H9 (cell line): Measurements from ENCODE around the gene TCF7L2. TPM values are rescaled to one million over a fixed set of nuclear protein-coding genes. Genes with fewer than 3 reads are reported as not detected.

ENCODE experiments used
- DNase-seq: peaks from one replicate; pipeline ENCODE4 v3.0.0-alpha.2; 2017
- H2AFZ ChIP-seq: one replicate; pipeline ENCODE4 v1.6.1; 2013; ENCODE audit warnings: mild to moderate bottlenecking, low read length, control low read depth, moderate library complexity
- H2AK5ac ChIP-seq: 2 replicates; pipeline ENCODE4 v1.6.1; 2013; ENCODE audit warnings: low read length, control low read depth, mixed read lengths; ENCODE audit not compliant: insufficient read length
- H2BK120ac ChIP-seq: one replicate; pipeline ENCODE4 v1.6.1; 2013; ENCODE audit warnings: low read depth, mild to moderate bottlenecking, low read length, control low read depth, inconsistent platforms; ENCODE audit not compliant: poor library complexity, severe bottlenecking
- H2BK12ac ChIP-seq: 2 replicates; pipeline ENCODE4 v1.6.1; 2013; ENCODE audit warnings: low read length, control low read depth, mixed read lengths, low read depth; ENCODE audit not compliant: insufficient read length
- H2BK15ac ChIP-seq: 2 replicates; pipeline ENCODE4 v1.6.1; 2013; ENCODE audit warnings: low read depth, low read length, control low read depth
- H2BK20ac ChIP-seq: one replicate; pipeline ENCODE4 v1.6.1; 2013; ENCODE audit warnings: low read depth, mild to moderate bottlenecking, low read length, control low read depth, inconsistent platforms; ENCODE audit not compliant: poor library complexity, severe bottlenecking
- H2BK5ac ChIP-seq: 2 replicates; pipeline ENCODE4 v1.6.1; 2013; ENCODE audit warnings: low read length, control low read depth, mixed read lengths; ENCODE audit not compliant: insufficient read length
- H3K14ac ChIP-seq: 2 replicates; pipeline ENCODE4 v1.6.1; 2013; ENCODE audit warnings: low read length, control low read depth; ENCODE audit not compliant: insufficient read depth
- H3K18ac ChIP-seq: 2 replicates; pipeline ENCODE4 v1.6.1; 2013; ENCODE audit warnings: low read depth, mild to moderate bottlenecking, mixed read lengths, low read length, control low read depth; ENCODE audit not compliant: insufficient read length
- H3K23ac ChIP-seq: 2 replicates; pipeline ENCODE4 v1.6.1; 2013; ENCODE audit warnings: low read length, control low read depth, mixed read lengths, low read depth; ENCODE audit not compliant: insufficient read length
- H3K23me2 ChIP-seq: 2 replicates; pipeline ENCODE4 v1.6.1; 2013; ENCODE audit warnings: low read depth, mild to moderate bottlenecking, mixed read lengths, low read length, control low read depth; ENCODE audit not compliant: insufficient read length, poor library complexity, severe bottlenecking
- H3K27ac ChIP-seq: 2 replicates; pipeline ENCODE4 v1.5.1; 2013; ENCODE audit warnings: low read length, control low read depth, mixed read lengths, low read depth; ENCODE audit not compliant: insufficient read length
- H3K27me3 ChIP-seq: 2 replicates; pipeline ENCODE4 v1.6.1; 2013; ENCODE audit warnings: low read length, control low read depth, inconsistent platforms; ENCODE audit not compliant: insufficient read depth
- H3K4ac ChIP-seq: 2 replicates; pipeline ENCODE4 v1.6.1; 2013; ENCODE audit warnings: low read depth, mild to moderate bottlenecking, control low read depth, inconsistent platforms, low read length, moderate library complexity
- H3K4me1 ChIP-seq: 2 replicates; pipeline ENCODE4 v1.6.1; 2013; ENCODE audit warnings: low read length, control low read depth, inconsistent platforms; ENCODE audit not compliant: insufficient read depth
- H3K4me2 ChIP-seq: 2 replicates; pipeline ENCODE4 v1.6.1; 2013; ENCODE audit warnings: low read length, control low read depth, mixed read lengths; ENCODE audit not compliant: insufficient read length, insufficient read depth
- H3K56ac ChIP-seq: 2 replicates; pipeline ENCODE4 v1.6.1; 2013; ENCODE audit warnings: low read depth, mild to moderate bottlenecking, mixed read lengths, low read length, control low read depth; ENCODE audit not compliant: insufficient read length
- H3K79me1 ChIP-seq: 2 replicates; pipeline ENCODE4 v1.6.1; 2013; ENCODE audit warnings: low read depth, mild to moderate bottlenecking, moderate library complexity, low read length, control low read depth, inconsistent platforms; ENCODE audit not compliant: insufficient read depth, poor library complexity, severe bottlenecking
- H3K79me2 ChIP-seq: 2 replicates; pipeline ENCODE4 v1.6.1; 2013; ENCODE audit warnings: low read length, control low read depth, inconsistent platforms; ENCODE audit not compliant: insufficient read depth
- H3K9ac ChIP-seq: 2 replicates; pipeline ENCODE4 v1.6.1; 2013; ENCODE audit warnings: low read length, control low read depth, mixed read lengths; ENCODE audit not compliant: insufficient read length; ENCODE audit errors: extremely low read depth
- H3K9me3 ChIP-seq: one replicate; pipeline ENCODE4 v1.6.1; 2013; ENCODE audit warnings: low read depth, low read length, inconsistent platforms; ENCODE audit not compliant: control insufficient read depth
- H3T11ph ChIP-seq: one replicate; pipeline ENCODE4 v1.6.1; 2013; ENCODE audit warnings: mild to moderate bottlenecking, low read length, control low read depth, inconsistent platforms
- H4K20me1 ChIP-seq: one replicate; pipeline ENCODE4 v1.6.1; 2013; ENCODE audit not compliant: control insufficient read depth, insufficient read length, insufficient read depth
- H4K5ac ChIP-seq: 2 replicates; pipeline ENCODE4 v1.6.1; 2013; ENCODE audit warnings: low read depth, mild to moderate bottlenecking, mixed read lengths, low read length, control low read depth; ENCODE audit not compliant: insufficient read length
- H4K8ac ChIP-seq: replicated peaks from 2 replicates; pipeline ENCODE4 v1.6.1; 2013; ENCODE audit warnings: low read length, control low read depth, mixed read lengths, low read depth; ENCODE audit not compliant: insufficient read length
- H4K91ac ChIP-seq: 2 replicates; pipeline ENCODE4 v1.6.1; 2013; ENCODE audit warnings: low read depth, mild to moderate bottlenecking, moderate library complexity, mixed read lengths, low read length, control low read depth; ENCODE audit not compliant: insufficient read length
- H3K27ac Mint-ChIP-seq, 3 experiments: 2 replicates in 2 of 3; 3 replicates in 1 of 3; pipeline ENCODE4 v1.8.0; 2020 to 2021; ENCODE audit warnings: mixed read lengths in 3 of 3, mild to moderate bottlenecking in 1 of 3, moderate library complexity in 1 of 3
- H3K27me3 Mint-ChIP-seq: 2 replicates; pipeline ENCODE4 v1.8.0; 2021; ENCODE audit warnings: low read depth, mild to moderate bottlenecking, moderate library complexity, mixed read lengths
- H3K36me3 Mint-ChIP-seq, 3 experiments: 2 replicates in 2 of 3; 3 replicates in 1 of 3; pipeline ENCODE4 v1.8.0; 2020 to 2021; ENCODE audit warnings: low read depth in 3 of 3, mixed read lengths in 3 of 3; ENCODE audit not compliant: insufficient read depth in 1 of 3
- H3K4me1 Mint-ChIP-seq, 2 experiments: 2 replicates each; pipeline ENCODE4 v1.8.0; 2020; ENCODE audit warnings: mixed read lengths in 2 of 2
- H3K4me3 Mint-ChIP-seq, 2 experiments: 2 replicates in 1 of 2; 3 replicates in 1 of 2; pipeline ENCODE4 v1.8.0; 2020 to 2021; ENCODE audit warnings: mild to moderate bottlenecking in 2 of 2, mixed read lengths in 2 of 2, moderate library complexity in 1 of 2
- H3K9me3 Mint-ChIP-seq, 2 experiments: 2 replicates in 1 of 2; 3 replicates in 1 of 2; pipeline ENCODE4 v1.8.0; 2020; ENCODE audit warnings: mild to moderate bottlenecking in 2 of 2, mixed read lengths in 2 of 2, moderate library complexity in 1 of 2
- CTCF ChIP-seq: fragments of 200-600 bp; sonication (generic); conservative IDR thresholded peaks from 3 replicates; pipeline ENCODE4 v1.8.0; 2021; ENCODE audit warnings: antibody characterized with exemption, mild to moderate bottlenecking
- WGBS: extraction: QIAGEN DNeasy Blood & Tissue Kit; methylation state at CpG from one replicate; pipeline ENCODE4 v1.1.7; 2013; ENCODE audit warnings: missing lambda C conversion rate, low lambda C conversion rate, mixed read lengths; ENCODE audit not compliant: insufficient read length; ENCODE audit errors: extremely low coverage; 5-methylcytosine and 5-hydroxymethylcytosine counted together
- total RNA-seq: library from RNA; stranded (reverse); gene quantifications from 2 replicates; pipeline ENCODE4 v1.2.1, GENCODE V29; 2021

TCF7L2 gene
- total RNA-seq, 1 experiment from 2014 or later: 71.1 TPM

DNA sequence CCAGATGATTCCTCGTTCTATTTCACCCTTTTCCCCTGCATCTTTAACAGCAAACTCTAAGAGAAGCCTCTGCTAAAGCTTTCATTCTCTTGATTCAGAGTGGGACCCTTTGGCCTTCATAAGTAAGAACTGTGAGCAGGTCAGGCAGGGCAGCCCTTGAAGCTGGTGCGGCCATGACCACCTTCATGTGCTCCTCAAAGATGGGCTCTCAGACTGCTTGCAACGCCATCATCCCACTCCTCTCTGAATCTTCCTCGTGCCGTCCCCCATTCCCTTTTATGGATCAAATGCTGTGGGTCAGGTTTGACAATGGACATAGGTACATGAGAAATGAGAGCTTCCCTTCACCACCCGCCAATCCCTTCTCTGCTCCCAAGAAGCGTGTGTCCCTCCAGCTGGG is 207.4 kb downstream of the TCF7L2 start:
- Histone ChIP-seq H2BK12ac (no peak overlapping the region), H3K79me1 (no peaks in the 10 kb centered on the region), H4K91ac (no peak overlapping the region), H2BK120ac (no peak overlapping the region), H2BK15ac (no peak overlapping the region), H3K4me1 (peaks cover 4% of the 10 kb centered on the region; the same call in 1 of the 2 replicates), H3K14ac (no peak overlapping the region), H3K18ac (no peak overlapping the region), H4K8ac (no peak overlapping the region), H3T11ph (no peak overlapping the region), H4K20me1 (no peaks in the 10 kb centered on the region), H3K9ac (no peak overlapping the region), H2BK5ac (no peak overlapping the region), H3K4me2 (no peak overlapping the region), H3K23ac (no peak overlapping the region), H3K27me3 (no peaks in the 10 kb centered on the region), H2BK20ac (no peak overlapping the region), H3K27ac (no peak overlapping the region), H4K5ac (no peak overlapping the region), H2AFZ (no peak overlapping the region), H3K79me2 (no peaks in the 10 kb centered on the region), H3K4ac (no peak overlapping the region), H3K9me3 (no peaks in the 10 kb centered on the region), H2AK5ac (no peak overlapping the region), H3K23me2 (no peaks in the 10 kb centered on the region), H3K56ac (no peak overlapping the region)
- no peak for TF ChIP-seq CTCF
- Mint-ChIP-seq H3K9me3 (no peaks in the 10 kb centered on the region), H3K4me3 (no peak overlapping the region), H3K4me1 (peaks cover 14 to 34% of the 10 kb centered on the region in 2 experiments), H3K27me3 (no peaks in the 10 kb centered on the region; the same call in 1 of the 2 replicates), H3K36me3 (peaks cover 61 to 93% (median 90%) of the 10 kb centered on the region in 3 experiments; a peak in 6 of 7 replicates), H3K27ac (peak overlapping the region; percentile 59 to 87 (median 87); a peak in 5 of 7 replicates)
- no peak for DNase-seq
- no CpG with 5 or more reads among the region's 7 CpGs for WGBS
